IPS-NIHi11 (cell line): Measurements from ENCODE around the gene IRF8.
"Not testable (repeated sequence)": the region's sequence is repeated elsewhere in the genome, so short reads cannot be mapped to it uniquely, and the experiment has no call there.

Source experiments
- DNase-seq: peaks from one replicate; pipeline ENCODE4 v3.0.0; 2012; ENCODE audit warnings: mixed read lengths, low spot score

Gene IRF8

GRCh38 chr16:85868495-85868894 lies 30.5 kb upstream of the IRF8 start:
- no peak for DNase-seq

GRCh38 chr16:85869206-85869605 lies 29.8 kb upstream of the IRF8 start:
- no peak for DNase-seq

GRCh38 chr16:85869785-85870558 lies 29.0 kb upstream of the IRF8 start:
- DNase-seq, result no peak

GRCh38 chr16:85871756-85872155 lies 27.2 kb upstream of the IRF8 start:
- no peak for DNase-seq

GRCh38 chr16:85872734-85873133 lies 26.2 kb upstream of the IRF8 start:
- no peak for DNase-seq

GRCh38 chr16:85873153-85873552 lies 25.8 kb upstream of the IRF8 start:
- DNase-seq, result no peak

- DNase-seq, result not testable (repeated sequence)
Observed at GRCh38 chr16:85874031-85874430, 24.9 kb upstream of the IRF8 start.

- no peak for DNase-seq
Observed at GRCh38 chr16:85878407-85878806, 20.6 kb upstream of the IRF8 start.

- no peak for DNase-seq
Observed at GRCh38 chr16:85878875-85879274, 20.1 kb upstream of the IRF8 start.

- DNase-seq, result no peak
Observed at GRCh38 chr16:85879549-85879948, 19.4 kb upstream of the IRF8 start.

- no peak for DNase-seq
Observed at GRCh38 chr16:85879975-85880831, 18.8 kb upstream of the IRF8 start.

GRCh38 chr16:85880861-85881260 lies 18.1 kb upstream of the IRF8 start:
- DNase-seq, result no peak

- DNase-seq, result no peak
Observed at GRCh38 chr16:85881436-85881835, 17.5 kb upstream of the IRF8 start.

GRCh38 chr16:85882181-85882810 lies 16.7 kb upstream of the IRF8 start:
- DNase-seq, result no peak

GRCh38 chr16:85883813-85884212 lies 15.1 kb upstream of the IRF8 start:
- no peak for DNase-seq

- DNase-seq, result no peak
Observed at GRCh38 chr16:85884808-85885463, 14.0 kb upstream of the IRF8 start.

GRCh38 chr16:85885537-85885936 lies 13.4 kb upstream of the IRF8 start:
- no peak for DNase-seq

GRCh38 chr16:85888405-85889331 lies 10.3 kb upstream of the IRF8 start:
- DNase-seq, result no peak

GRCh38 chr16:85891033-85891775 lies 7.8 kb upstream of the IRF8 start:
- DNase-seq, result no peak

GRCh38 chr16:85891776-85892166 lies 7.2 kb upstream of the IRF8 start:
- no peak for DNase-seq
